ENCODE data around the gene CXCR6. TPM values are rescaled to one million over a fixed set of nuclear protein-coding genes. Genes with fewer than 3 reads are reported as not detected.
A peak's percentile ranks its signal among the peaks of the same experiment; 100 is the strongest.

Gene CXCR6
- total RNA-seq, 1 donor from 2014 or later: not detected

- no peaks in the 10 kb centered on the region for H3K36me3 ChIP-seq (ENCODE audit: control insufficient read depth, insufficient read depth, low read length)
- H3K4me3 ChIP-seq (ENCODE audit: low read depth, low read length): no peak overlapping the region
- no peak for TF ChIP-seq CTCF (IDR thresholded peaks at IDR 0.05; ENCODE audit: insufficient read depth, low read length, poor library complexity, severe bottlenecking)
Observed at GRCh38 chr3:45936261-45936660, 7.0 kb upstream of the CXCR6 start.

GRCh38 chr3:45937206-45938042 lies 5.8 kb upstream of the CXCR6 start:
- no peak for TF ChIP-seq CTCF (IDR thresholded peaks at IDR 0.05; ENCODE audit: insufficient read depth, low read length, poor library complexity, severe bottlenecking)
- H3K4me3 ChIP-seq (ENCODE audit: low read depth, low read length): no peak overlapping the region
- no peak for DNase-seq (ENCODE audit: low read depth)
- H3K27me3 ChIP-seq (ENCODE audit: control insufficient read depth, insufficient read depth, low read length): no peaks in the 10 kb centered on the region
- no peaks in the 10 kb centered on the region for H3K36me3 ChIP-seq (ENCODE audit: control insufficient read depth, insufficient read depth, low read length)

More at GRCh38 chr3:45936261-45936660, 7.0 kb upstream of the CXCR6 start:
- DNase-seq (ENCODE audit: low read depth): no peak
- H3K27me3 ChIP-seq (ENCODE audit: control insufficient read depth, insufficient read depth, low read length): no peaks in the 10 kb centered on the region

- Histone ChIP-seq H3K36me3 (ENCODE audit: control insufficient read depth, insufficient read depth, low read length) (no peaks in the 10 kb centered on the region), H3K27me3 (ENCODE audit: control insufficient read depth, insufficient read depth, low read length) (no peaks in the 10 kb centered on the region), H3K4me3 (ENCODE audit: low read depth, low read length) (no peak overlapping the region)
- TF ChIP-seq CTCF (IDR thresholded peaks at IDR 0.05; ENCODE audit: insufficient read depth, low read length, poor library complexity, severe bottlenecking): no peak
- DNase-seq (ENCODE audit: low read depth): no peak
Observed at GRCh38 chr3:45938043-45938435, 5.2 kb upstream of the CXCR6 start.

GRCh38 chr3:45938864-45939263 lies 4.4 kb upstream of the CXCR6 start:
- Histone ChIP-seq H3K27me3 (ENCODE audit: control insufficient read depth, insufficient read depth, low read length) (no peaks in the 10 kb centered on the region), H3K36me3 (ENCODE audit: control insufficient read depth, insufficient read depth, low read length) (no peaks in the 10 kb centered on the region), H3K4me3 (ENCODE audit: low read depth, low read length) (no peak overlapping the region)
- TF ChIP-seq CTCF (IDR thresholded peaks at IDR 0.05; ENCODE audit: insufficient read depth, low read length, poor library complexity, severe bottlenecking): peak; percentile 89
- DNase-seq (ENCODE audit: low read depth): peak; percentile 70

- no peak for TF ChIP-seq CTCF (IDR thresholded peaks at IDR 0.05; ENCODE audit: insufficient read depth, low read length, poor library complexity, severe bottlenecking)
- H3K36me3 ChIP-seq (ENCODE audit: control insufficient read depth, insufficient read depth, low read length): no peaks in the 10 kb centered on the region
- DNase-seq (ENCODE audit: low read depth): no peak
- H3K4me3 ChIP-seq (ENCODE audit: low read depth, low read length): no peak overlapping the region
- H3K27me3 ChIP-seq (ENCODE audit: control insufficient read depth, insufficient read depth, low read length): no peaks in the 10 kb centered on the region
Observed at GRCh38 chr3:45939341-45939771, 3.9 kb upstream of the CXCR6 start.

Data from kidney epithelial cell (primary cell).